Activated naive CD8-positive, alpha-beta T cell (primary cell): Measurements from ENCODE around the gene PTP4A1.
"Not testable (repeated sequence)": the region's sequence is repeated elsewhere in the genome, so short reads cannot be mapped to it uniquely, and the experiment has no call there.

ENCODE experiments used
- H3K27ac Mint-ChIP-seq: one replicate; pipeline ENCODE4 v1.8.0; 2021; ENCODE audit warnings: mixed read lengths
- H3K27me3 Mint-ChIP-seq: one replicate; pipeline ENCODE4 v1.8.0; 2021; ENCODE audit warnings: mixed read lengths
- H3K36me3 Mint-ChIP-seq: one replicate; pipeline ENCODE4 v1.8.0; 2021; ENCODE audit warnings: mixed read lengths
- H3K4me1 Mint-ChIP-seq: one replicate; pipeline ENCODE4 v1.8.0; 2021; ENCODE audit warnings: low read depth, mixed read lengths
- H3K4me3 Mint-ChIP-seq: one replicate; pipeline ENCODE4 v1.8.0; 2021; ENCODE audit warnings: mild to moderate bottlenecking, mixed read lengths
- H3K9me3 Mint-ChIP-seq: one replicate; pipeline ENCODE4 v1.8.0; 2021; ENCODE audit warnings: low read depth, mixed read lengths

The PTP4A1 gene

GRCh38 chr6:63572044-63572746 is at the start of gene PTP4A1, which contains the start of gene LOC128125822:
PTP4A1 (plus strand) TSS chr6:63572480; CDS start chr6:63576881, 4,401 bp downstream.
LOC128125822 (plus strand) TSS chr6:63572480.
- Mint-ChIP-seq H3K4me3 (peak within 1 kb of the TSS; percentile 96), H3K27ac (peak within 1 kb of the TSS; percentile 95), H3K36me3 (peaks cover 5% of the 10 kb centered on the region), H3K9me3 (no peaks in the 10 kb centered on the region), H3K4me1 (peaks cover 42% of the 10 kb centered on the region), H3K27me3 (no peaks in the 10 kb centered on the region)

GRCh38 chr6:63522911-63523287 is 49.4 kb upstream of the PTP4A1 start:
- H3K36me3 Mint-ChIP-seq, H3K27ac Mint-ChIP-seq, H3K27me3 Mint-ChIP-seq, H3K9me3 Mint-ChIP-seq, H3K4me1 Mint-ChIP-seq, H3K4me3 Mint-ChIP-seq: not testable (repeated sequence)

- Mint-ChIP-seq H3K27me3 (peaks cover 2% of the 10 kb centered on the region), H3K36me3 (no peaks in the 10 kb centered on the region), H3K9me3 (no peaks in the 10 kb centered on the region), H3K4me1 (no peaks in the 10 kb centered on the region), H3K27ac (no peak overlapping the region), H3K4me3 (no peak overlapping the region)
Observed at GRCh38 chr6:63523630-63524029, 48.6 kb upstream of the PTP4A1 start.

- Mint-ChIP-seq H3K4me1 (peaks cover 8% of the 10 kb centered on the region), H3K4me3 (no peak overlapping the region), H3K27ac (no peak overlapping the region), H3K36me3 (no peaks in the 10 kb centered on the region), H3K27me3 (no peaks in the 10 kb centered on the region), H3K9me3 (no peaks in the 10 kb centered on the region)
Observed at GRCh38 chr6:63525186-63525878, 46.9 kb upstream of the PTP4A1 start.

- H3K36me3 Mint-ChIP-seq, result no peaks in the 10 kb centered on the region
Observed at GRCh38 chr6:63526931-63527330, 45.3 kb upstream of the PTP4A1 start.

GRCh38 chr6:63527658-63528514 is 44.4 kb upstream of the PTP4A1 start:
- H3K4me3 Mint-ChIP-seq, result no peak overlapping the region
- no peaks in the 10 kb centered on the region for H3K36me3 Mint-ChIP-seq
- peaks cover 8% of the 10 kb centered on the region for H3K4me1 Mint-ChIP-seq
- no peaks in the 10 kb centered on the region for H3K9me3 Mint-ChIP-seq
- no peaks in the 10 kb centered on the region for H3K27me3 Mint-ChIP-seq
- no peak overlapping the region for H3K27ac Mint-ChIP-seq

More at GRCh38 chr6:63526931-63527330, 45.3 kb upstream of the PTP4A1 start:
- no peaks in the 10 kb centered on the region for H3K9me3 Mint-ChIP-seq
- H3K4me3 Mint-ChIP-seq, result no peak overlapping the region
- peaks cover 8% of the 10 kb centered on the region for H3K4me1 Mint-ChIP-seq
- H3K27me3 Mint-ChIP-seq, result no peaks in the 10 kb centered on the region
- no peak overlapping the region for H3K27ac Mint-ChIP-seq

GRCh38 chr6:63529498-63529897 is 42.8 kb upstream of the PTP4A1 start:
- H3K9me3 Mint-ChIP-seq, result no peaks in the 10 kb centered on the region
- no peaks in the 10 kb centered on the region for H3K36me3 Mint-ChIP-seq
- H3K27ac Mint-ChIP-seq, result no peak overlapping the region
- H3K4me1 Mint-ChIP-seq, result peaks cover 8% of the 10 kb centered on the region
- H3K27me3 Mint-ChIP-seq, result no peaks in the 10 kb centered on the region
- no peak overlapping the region for H3K4me3 Mint-ChIP-seq

- H3K36me3 Mint-ChIP-seq, result no peaks in the 10 kb centered on the region
- H3K27ac Mint-ChIP-seq, result no peak overlapping the region
- no peak overlapping the region for H3K4me3 Mint-ChIP-seq
Observed at GRCh38 chr6:63530182-63530581, 42.1 kb upstream of the PTP4A1 start.

GRCh38 chr6:63530991-63531390 is 41.3 kb upstream of the PTP4A1 start:
- no peak overlapping the region for H3K4me3 Mint-ChIP-seq
- H3K36me3 Mint-ChIP-seq, result no peaks in the 10 kb centered on the region
- no peaks in the 10 kb centered on the region for H3K9me3 Mint-ChIP-seq
- H3K27ac Mint-ChIP-seq, result no peak overlapping the region
- peaks cover 8% of the 10 kb centered on the region for H3K4me1 Mint-ChIP-seq
- no peaks in the 10 kb centered on the region for H3K27me3 Mint-ChIP-seq

More at GRCh38 chr6:63530182-63530581, 42.1 kb upstream of the PTP4A1 start:
- H3K9me3 Mint-ChIP-seq, result no peaks in the 10 kb centered on the region
- H3K4me1 Mint-ChIP-seq, result peaks cover 8% of the 10 kb centered on the region
- H3K27me3 Mint-ChIP-seq, result no peaks in the 10 kb centered on the region

- Mint-ChIP-seq H3K27me3 (peaks cover 4% of the 10 kb centered on the region), H3K27ac (no peak overlapping the region), H3K4me1 (peaks cover 8% of the 10 kb centered on the region), H3K9me3 (no peaks in the 10 kb centered on the region), H3K4me3 (no peak overlapping the region), H3K36me3 (peaks cover 3% of the 10 kb centered on the region)
Observed at GRCh38 chr6:63533026-63533425, 39.3 kb upstream of the PTP4A1 start.

- Mint-ChIP-seq H3K27me3 (peaks cover 4% of the 10 kb centered on the region), H3K4me1 (peaks cover 8% of the 10 kb centered on the region), H3K36me3 (peaks cover 3% of the 10 kb centered on the region), H3K4me3 (no peak overlapping the region), H3K27ac (no peak overlapping the region), H3K9me3 (no peaks in the 10 kb centered on the region)
Observed at GRCh38 chr6:63533952-63534351, 38.3 kb upstream of the PTP4A1 start.

- no peak overlapping the region for H3K4me3 Mint-ChIP-seq
- no peak overlapping the region for H3K27ac Mint-ChIP-seq
- H3K36me3 Mint-ChIP-seq, result peaks cover 3% of the 10 kb centered on the region
- H3K27me3 Mint-ChIP-seq, result peaks cover 11% of the 10 kb centered on the region
- H3K4me1 Mint-ChIP-seq, result no peaks in the 10 kb centered on the region
- H3K9me3 Mint-ChIP-seq, result no peaks in the 10 kb centered on the region
Observed at GRCh38 chr6:63537201-63537958, 34.9 kb upstream of the PTP4A1 start.

- H3K36me3 Mint-ChIP-seq, result peaks cover 3% of the 10 kb centered on the region
- no peaks in the 10 kb centered on the region for H3K9me3 Mint-ChIP-seq
- H3K4me3 Mint-ChIP-seq, result no peak overlapping the region
- H3K27ac Mint-ChIP-seq, result no peak overlapping the region
- no peaks in the 10 kb centered on the region for H3K4me1 Mint-ChIP-seq
- H3K27me3 Mint-ChIP-seq, result peaks cover 15% of the 10 kb centered on the region
Observed at GRCh38 chr6:63537959-63538300, 34.4 kb upstream of the PTP4A1 start.

- no peaks in the 10 kb centered on the region for H3K4me1 Mint-ChIP-seq
- peaks cover 3% of the 10 kb centered on the region for H3K36me3 Mint-ChIP-seq
- no peak overlapping the region for H3K4me3 Mint-ChIP-seq
- H3K9me3 Mint-ChIP-seq, result no peaks in the 10 kb centered on the region
- peaks cover 17% of the 10 kb centered on the region for H3K27me3 Mint-ChIP-seq
- H3K27ac Mint-ChIP-seq, result no peak overlapping the region
Observed at GRCh38 chr6:63538550-63538949, 33.7 kb upstream of the PTP4A1 start.
